ENCODE results near the gene SLC7A7.

The SLC7A7 gene

DNA sequence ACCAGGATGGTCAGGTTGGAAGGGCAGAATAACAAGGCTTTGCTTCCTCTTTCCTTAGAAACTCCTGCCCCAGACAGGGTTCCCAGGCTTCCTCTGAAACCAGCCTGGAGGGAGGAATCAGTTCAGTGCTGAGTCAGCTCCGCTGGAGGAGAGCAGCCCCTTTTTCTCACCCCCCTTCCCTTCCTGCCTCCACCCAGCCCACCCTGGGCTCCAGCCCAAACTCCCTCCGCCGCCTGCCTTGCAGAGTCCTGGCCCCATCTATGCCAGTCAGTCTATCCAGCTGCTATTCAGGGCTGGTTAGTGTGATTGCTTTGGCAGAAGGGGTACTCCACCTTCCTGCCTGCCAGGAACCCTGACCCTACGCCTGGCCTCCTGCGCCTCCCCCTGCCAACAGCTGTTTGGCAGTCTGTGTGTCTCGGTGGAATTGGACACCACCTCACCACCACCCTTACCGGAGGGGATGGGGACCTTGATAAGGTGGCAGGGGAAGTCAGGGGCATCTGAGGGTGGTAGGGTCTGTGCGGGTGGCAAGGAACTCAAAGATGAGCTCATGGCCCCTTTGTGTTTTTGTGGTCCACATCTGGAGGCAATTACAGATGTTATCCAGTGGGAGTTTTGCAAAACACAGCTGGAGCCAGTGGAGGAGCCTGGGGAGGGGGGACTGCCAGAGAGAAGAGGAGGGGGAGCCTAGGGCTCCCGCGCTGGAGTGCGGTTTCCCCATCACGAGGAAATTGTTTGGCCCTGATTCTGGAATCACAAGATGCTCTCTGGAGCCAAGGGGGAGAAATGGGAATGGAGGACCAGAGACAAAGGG is 33.3 kb upstream of the SLC7A7 start:
- Histone ChIP-seq H3K4me3 (ENCODE audit: low read depth, low read length) (no peak overlapping the region), H3K4me1 (ENCODE audit: control insufficient read depth in 1 of 2, insufficient read depth in 2 of 2, low read length in 2 of 2) (peaks cover 33 to 44% of the 10 kb centered on the region in 2 experiments), H3K9me3 (ENCODE audit: insufficient read depth, low read depth, low read length) (no peaks in the 10 kb centered on the region), H2AK5ac (ENCODE audit: low read length) (no peak overlapping the region), H3K79me1 (ENCODE audit: low read length) (peaks cover 11% of the 10 kb centered on the region), H3K23ac (ENCODE audit: low read length) (no peak overlapping the region), H3K36me3 (ENCODE audit: control insufficient read depth in 1 of 2, insufficient read depth in 2 of 2, low read length in 2 of 2) (peaks cover 35 to 38% of the 10 kb centered on the region in 2 experiments), H3K9ac (ENCODE audit: low read length) (no peak overlapping the region), H4K91ac (ENCODE audit: low read depth, low read length) (peak overlapping the region; percentile 6), H2AFZ (ENCODE audit: insufficient read depth, low read length, poor library complexity) (peak overlapping the region; percentile 19), H3K27ac (ENCODE audit: low read depth, low read length) (peak overlapping the region; percentile 36), H2BK120ac (ENCODE audit: insufficient read depth, low read length, poor library complexity) (no peak overlapping the region), H3K14ac (ENCODE audit: low read length) (no peak overlapping the region), H2BK12ac (ENCODE audit: low read length) (no peak overlapping the region), H3K79me2 (ENCODE audit: control insufficient read depth, insufficient read depth, low read length, poor library complexity) (peaks cover 2% of the 10 kb centered on the region), H3K4ac (ENCODE audit: low read depth, low read length) (no peak overlapping the region), H3K18ac (ENCODE audit: low read length) (peak overlapping the region; percentile 48), H3K27me3 (ENCODE audit: insufficient read depth, low read length) (no peaks in the 10 kb centered on the region), H4K8ac (ENCODE audit: low read depth, low read length) (peak overlapping the region; percentile 4), H4K12ac (ENCODE audit: low read depth, low read length) (no peak overlapping the region), H2BK5ac (ENCODE audit: low read depth, low read length, poor library complexity) (no peak overlapping the region), H3K4me2 (ENCODE audit: low read length) (no peak overlapping the region)
- WGBS (ENCODE audit: extremely low coverage, insufficient coverage, insufficient read length): no CpG with 5 or more reads among the region's 12 CpGs
- no peak for DNase-seq

DNA sequence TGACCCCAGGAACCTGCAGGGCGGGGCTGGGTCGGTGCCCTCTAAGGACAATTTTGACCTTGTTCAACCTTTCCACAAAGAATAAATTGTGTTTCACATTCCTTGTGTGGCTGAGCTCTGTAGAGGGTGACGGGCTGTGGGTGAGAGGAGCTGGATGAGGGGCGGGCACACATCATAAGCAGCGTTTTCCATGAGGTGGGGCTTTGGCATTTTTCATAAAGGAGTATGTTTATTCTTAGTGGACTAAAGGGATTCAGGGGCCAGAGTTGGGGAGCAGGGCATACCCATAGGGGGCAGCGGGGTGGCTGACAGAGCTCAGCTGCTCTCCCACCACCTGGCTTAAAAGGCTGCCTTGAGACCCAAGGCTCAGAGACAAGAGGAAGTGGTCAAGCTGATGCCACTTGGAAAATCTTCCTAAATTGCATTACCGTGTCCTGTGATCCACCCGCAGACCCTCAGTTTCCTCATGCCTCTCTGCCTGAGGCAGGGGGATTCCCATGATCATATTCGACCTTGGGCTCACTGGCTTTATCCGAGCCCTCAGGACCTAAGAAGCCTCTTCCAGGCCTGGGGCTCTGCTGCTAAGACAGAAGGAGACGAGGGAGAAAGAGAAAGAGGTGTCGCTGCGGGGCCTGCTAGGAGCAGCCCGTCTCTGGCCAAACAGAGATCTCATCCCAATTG is 32.6 kb upstream of the SLC7A7 start:
- H3K9ac ChIP-seq (ENCODE audit: low read length): no peak overlapping the region
- H4K12ac ChIP-seq (ENCODE audit: low read depth, low read length): no peak overlapping the region
- peaks cover 43 to 46% of the 10 kb centered on the region in 2 experiments for H3K36me3 ChIP-seq (ENCODE audit: control insufficient read depth in 1 of 2, insufficient read depth in 2 of 2, low read length in 2 of 2)
- peak overlapping the region; percentile 36 for H3K27ac ChIP-seq (ENCODE audit: low read depth, low read length)
- H3K9me3 ChIP-seq (ENCODE audit: insufficient read depth, low read depth, low read length): no peaks in the 10 kb centered on the region
- no peaks in the 10 kb centered on the region for H3K79me2 ChIP-seq (ENCODE audit: control insufficient read depth, insufficient read depth, low read length, poor library complexity)
- H2BK5ac ChIP-seq (ENCODE audit: low read depth, low read length, poor library complexity): peak overlapping the region; percentile 15
- peaks cover 7% of the 10 kb centered on the region for H3K79me1 ChIP-seq (ENCODE audit: low read length)
- H2AFZ ChIP-seq (ENCODE audit: insufficient read depth, low read length, poor library complexity): no peak overlapping the region
- H3K23ac ChIP-seq (ENCODE audit: low read length): no peak overlapping the region
- peak; percentile 84 to 89 for DNase-seq
- H3K4me2 ChIP-seq (ENCODE audit: low read length): no peak overlapping the region
- H2AK5ac ChIP-seq (ENCODE audit: low read length): no peak overlapping the region
- H3K4me1 ChIP-seq (ENCODE audit: control insufficient read depth in 1 of 2, insufficient read depth in 2 of 2, low read length in 2 of 2): peaks cover 30 to 40% of the 10 kb centered on the region in 2 experiments
- H3K14ac ChIP-seq (ENCODE audit: low read length): no peak overlapping the region
- no CpG with 5 or more reads among the region's 14 CpGs for WGBS (ENCODE audit: extremely low coverage, insufficient coverage, insufficient read length)
- H4K8ac ChIP-seq (ENCODE audit: low read depth, low read length): no peak overlapping the region
- no peak overlapping the region for H3K4me3 ChIP-seq (ENCODE audit: low read depth, low read length)
- no peak overlapping the region for H2BK120ac ChIP-seq (ENCODE audit: insufficient read depth, low read length, poor library complexity)
- H3K4ac ChIP-seq (ENCODE audit: low read depth, low read length): no peak overlapping the region
- no peak overlapping the region for H4K91ac ChIP-seq (ENCODE audit: low read depth, low read length)
- H3K18ac ChIP-seq (ENCODE audit: low read length): peak overlapping the region; percentile 38
- no peak overlapping the region for H2BK12ac ChIP-seq (ENCODE audit: low read length)
- no peaks in the 10 kb centered on the region for H3K27me3 ChIP-seq (ENCODE audit: insufficient read depth, low read length)

DNA sequence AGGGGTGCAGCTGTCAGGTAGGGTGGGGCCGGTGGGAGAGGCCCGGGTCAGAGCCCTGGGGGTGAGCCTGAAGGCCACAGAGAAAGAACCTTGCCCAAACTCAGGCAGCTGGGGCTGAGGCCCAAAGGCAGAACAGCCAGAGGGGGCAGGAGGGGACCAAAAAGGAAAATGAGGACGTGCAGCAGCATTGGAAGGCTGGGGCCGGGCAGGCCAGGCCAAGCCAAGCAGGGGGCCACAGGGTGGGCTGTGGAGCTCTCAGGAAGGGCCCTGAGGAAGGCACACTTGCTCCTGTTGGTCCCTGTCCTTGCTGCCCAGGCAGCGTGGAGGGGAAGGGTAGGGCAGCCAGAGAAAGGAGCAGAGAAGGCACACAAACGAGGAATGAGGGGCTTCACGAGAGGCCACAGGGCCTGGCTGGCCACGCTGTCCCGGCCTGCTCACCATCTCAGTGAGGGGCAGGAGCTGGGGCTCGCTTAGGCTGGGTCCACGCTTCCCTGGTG is 31.6 kb upstream of the SLC7A7 start:
- Histone ChIP-seq H3K4ac (ENCODE audit: low read depth, low read length) (no peak overlapping the region), H2BK12ac (ENCODE audit: low read length) (no peak overlapping the region), H2AFZ (ENCODE audit: insufficient read depth, low read length, poor library complexity) (no peak overlapping the region), H3K79me2 (ENCODE audit: control insufficient read depth, insufficient read depth, low read length, poor library complexity) (no peaks in the 10 kb centered on the region), H2BK5ac (ENCODE audit: low read depth, low read length, poor library complexity) (peak overlapping the region; percentile 2), H3K23ac (ENCODE audit: low read length) (no peak overlapping the region), H2AK5ac (ENCODE audit: low read length) (no peak overlapping the region), H4K12ac (ENCODE audit: low read depth, low read length) (no peak overlapping the region), H3K18ac (ENCODE audit: low read length) (peak overlapping the region; percentile 1), H3K4me3 (ENCODE audit: low read depth, low read length) (no peak overlapping the region), H3K4me1 (ENCODE audit: control insufficient read depth in 1 of 2, insufficient read depth in 2 of 2, low read length in 2 of 2) (peaks cover 30 to 38% of the 10 kb centered on the region in 2 experiments), H3K9ac (ENCODE audit: low read length) (no peak overlapping the region), H4K91ac (ENCODE audit: low read depth, low read length) (peak overlapping the region; percentile 16), H3K14ac (ENCODE audit: low read length) (peak overlapping the region; percentile 10), H4K8ac (ENCODE audit: low read depth, low read length) (peak overlapping the region; percentile 15), H3K27me3 (ENCODE audit: insufficient read depth, low read length) (no peaks in the 10 kb centered on the region), H3K79me1 (ENCODE audit: low read length) (peaks cover 5% of the 10 kb centered on the region), H3K9me3 (ENCODE audit: insufficient read depth, low read depth, low read length) (no peaks in the 10 kb centered on the region), H2BK120ac (ENCODE audit: insufficient read depth, low read length, poor library complexity) (no peak overlapping the region), H3K27ac (ENCODE audit: low read depth, low read length) (peak overlapping the region; percentile 18), H3K4me2 (ENCODE audit: low read length) (no peak overlapping the region), H3K36me3 (ENCODE audit: control insufficient read depth in 1 of 2, insufficient read depth in 2 of 2, low read length in 2 of 2) (peaks cover 52 to 55% of the 10 kb centered on the region in 2 experiments)
- no peak for DNase-seq
- WGBS (ENCODE audit: extremely low coverage, insufficient coverage, insufficient read length): no CpG with 5 or more reads among the region's 11 CpGs

DNA sequence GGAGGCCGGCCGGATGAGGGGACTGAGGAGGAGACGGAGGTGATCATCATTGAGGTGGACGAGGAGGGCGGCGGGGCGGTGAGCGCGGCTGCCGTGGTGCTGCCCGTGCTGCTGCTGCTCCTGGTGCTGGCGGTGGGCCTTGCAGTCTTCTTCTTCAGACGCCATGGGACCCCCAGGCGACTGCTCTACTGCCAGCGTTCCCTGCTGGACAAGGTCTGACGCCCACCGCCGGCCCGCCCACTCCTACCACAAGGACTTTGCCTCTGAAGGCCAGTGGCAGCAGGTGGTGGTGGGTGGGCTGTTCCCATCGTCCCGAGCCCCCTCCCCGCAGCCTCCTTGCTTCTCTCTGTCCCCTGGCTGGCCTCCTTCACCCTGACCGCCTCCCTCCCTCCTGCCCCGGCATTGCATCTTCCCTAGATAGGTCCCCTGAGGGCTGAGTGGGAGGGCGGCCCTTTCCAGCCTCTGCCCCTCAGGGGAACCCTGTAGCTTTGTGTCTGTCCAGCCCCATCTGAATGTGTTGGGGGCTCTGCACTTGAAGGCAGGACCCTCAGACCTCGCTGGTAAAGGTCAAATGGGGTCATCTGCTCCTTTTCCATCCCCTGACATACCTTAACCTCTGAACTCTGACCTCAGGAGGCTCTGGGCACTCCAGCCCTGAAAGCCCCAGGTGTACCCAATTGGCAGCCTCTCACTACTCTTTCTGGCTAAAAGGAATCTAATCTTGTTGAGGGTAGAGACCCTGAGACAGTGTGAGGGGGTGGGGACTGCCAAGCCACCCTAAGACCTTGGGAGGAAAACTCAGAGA is 30.8 kb upstream of the SLC7A7 start:
- Histone ChIP-seq H2AFZ (ENCODE audit: insufficient read depth, low read length, poor library complexity) (no peak overlapping the region), H3K4ac (ENCODE audit: low read depth, low read length) (no peak overlapping the region), H4K12ac (ENCODE audit: low read depth, low read length) (no peak overlapping the region), H2BK120ac (ENCODE audit: insufficient read depth, low read length, poor library complexity) (no peak overlapping the region), H3K14ac (ENCODE audit: low read length) (no peak overlapping the region), H3K79me1 (ENCODE audit: low read length) (peaks cover 8% of the 10 kb centered on the region), H3K27ac (ENCODE audit: low read depth, low read length) (peak overlapping the region; percentile 18), H2AK5ac (ENCODE audit: low read length) (no peak overlapping the region), H3K79me2 (ENCODE audit: control insufficient read depth, insufficient read depth, low read length, poor library complexity) (no peaks in the 10 kb centered on the region), H3K9me3 (ENCODE audit: insufficient read depth, low read depth, low read length) (peaks cover 3% of the 10 kb centered on the region), H3K4me2 (ENCODE audit: low read length) (no peak overlapping the region), H3K27me3 (ENCODE audit: insufficient read depth, low read length) (no peaks in the 10 kb centered on the region), H3K23ac (ENCODE audit: low read length) (no peak overlapping the region), H2BK12ac (ENCODE audit: low read length) (no peak overlapping the region), H3K4me3 (ENCODE audit: low read depth, low read length) (no peak overlapping the region), H4K8ac (ENCODE audit: low read depth, low read length) (no peak overlapping the region), H2BK5ac (ENCODE audit: low read depth, low read length, poor library complexity) (no peak overlapping the region), H3K36me3 (ENCODE audit: control insufficient read depth in 1 of 2, insufficient read depth in 2 of 2, low read length in 2 of 2) (peaks cover 61 to 64% of the 10 kb centered on the region in 2 experiments), H3K4me1 (ENCODE audit: control insufficient read depth in 1 of 2, insufficient read depth in 2 of 2, low read length in 2 of 2) (peaks cover 27 to 35% of the 10 kb centered on the region in 2 experiments), H3K18ac (ENCODE audit: low read length) (no peak overlapping the region), H3K9ac (ENCODE audit: low read length) (no peak overlapping the region), H4K91ac (ENCODE audit: low read depth, low read length) (no peak overlapping the region)
- DNase-seq: no peak
- no CpG with 5 or more reads among the region's 26 CpGs for WGBS (ENCODE audit: extremely low coverage, insufficient coverage, insufficient read length)

All from trophoblast cell (in vitro differentiated cells and primary cell).